Measurements from ENCODE around the gene MLYCD.
A peak's percentile ranks its signal among the peaks of the same experiment; 100 is the strongest.

Gene MLYCD

GRCh38 chr16:83951544-83951943 is 52.6 kb downstream of the MLYCD start:
- H3K27ac ChIP-seq = peak overlapping the region; percentile 63
- no peak for TF ChIP-seq CTCF (conservative IDR thresholded peaks at IDR 0.05; ENCODE audit: low read depth)
- POLR2A ChIA-PET (ENCODE audit: low non-redundant PET) = no interaction called here
- CTCF ChIA-PET = no interaction called here
- DNase-seq (ENCODE audit: low spot score) = no peak

- TF ChIP-seq CTCF (conservative IDR thresholded peaks at IDR 0.05; ENCODE audit: low read depth) = no peak
- CTCF ChIA-PET = no interaction called here
- POLR2A ChIA-PET (ENCODE audit: low non-redundant PET) = no interaction called here
- peak overlapping the region; percentile 92 for H3K27ac ChIP-seq
- DNase-seq (ENCODE audit: low spot score) = peak; percentile 53
These were observed 53.6 kb downstream of the MLYCD start for GRCh38 chr16:83952587-83952939.

GRCh38 chr16:83952940-83953795 is 54.3 kb downstream of the MLYCD start, which contains the start of gene OSGIN1:
Gene OSGIN1, plus strand, starts transcription at chr16:83953240. Its CDS starts 4,432 bp downstream, at chr16:83957672.
- H3K27ac ChIP-seq = peak within 1 kb of the TSS; percentile 92
- no peak for TF ChIP-seq CTCF (conservative IDR thresholded peaks at IDR 0.05; ENCODE audit: low read depth)
- peak; percentile 95 for DNase-seq (ENCODE audit: low spot score)
- ChIA-PET CTCF (interaction anchor here (0.6 to 1.9 kb wide), 11 partner anchors 18 to 117 kb away, joined by 3 to 16 read pairs (median 4); no protein-coding TSS in a partner anchor), POLR2A (ENCODE audit: low non-redundant PET) (no interaction called here)

- CTCF ChIA-PET = interaction anchor here (0.6 to 1.9 kb wide), 14 partner anchors 10 to 116 kb away, joined by 3 to 16 read pairs (median 4); no protein-coding TSS in a partner anchor
- peak; percentile 74 for TF ChIP-seq CTCF (conservative IDR thresholded peaks at IDR 0.05; ENCODE audit: low read depth)
- H3K27ac ChIP-seq = peak overlapping the region; percentile 92
- POLR2A ChIA-PET (ENCODE audit: low non-redundant PET) = no interaction called here
- DNase-seq (ENCODE audit: low spot score) = peak; percentile 61
These were observed 55.1 kb downstream of the MLYCD start for GRCh38 chr16:83953796-83954576.

GRCh38 chr16:83954577-83955016 is 55.7 kb downstream of the MLYCD start:
- CTCF ChIA-PET = interaction anchor here (0.6 to 1.9 kb wide), 13 partner anchors 11 to 367 kb away, joined by 3 to 16 read pairs (median 4); no protein-coding TSS in a partner anchor
- POLR2A ChIA-PET (ENCODE audit: low non-redundant PET) = no interaction called here
- H3K27ac ChIP-seq = peak overlapping the region; percentile 41
- no peak for TF ChIP-seq CTCF (conservative IDR thresholded peaks at IDR 0.05; ENCODE audit: low read depth)
- peak; percentile 21 for DNase-seq (ENCODE audit: low spot score)

All from RWPE1 (cell line).